Left lung (tissue), 10 donors: ENCODE measurements around the gene HOXB4. TPM values are rescaled to one million over a fixed set of nuclear protein-coding genes. Genes with fewer than 3 reads are reported as not detected.

Source experiments
- ATAC-seq: fragments of 200-7000 bp; cut with Tn5 transposase; one replicate; pipeline ENCODE4 v1.9.1; 2020; ENCODE audit warnings: moderate library complexity
- DNase-seq, 4 donors: peaks; one replicate each; pipeline ENCODE4 v3.0.0-alpha.2; 2013 to 2020
- H3K27ac ChIP-seq, 2 donors: fragments of 200-600 bp; sonication (generic) in 1 of 2; one replicate each; pipeline versions ENCODE4 v1.5.0 to v1.8.0; 2020 to 2021
- H3K27me3 ChIP-seq, 2 donors: fragments of 200-600 bp; sonication (generic) in 1 of 2; one replicate each; pipeline versions ENCODE4 v1.5.0 to v1.8.0; 2020 to 2021
- H3K36me3 ChIP-seq, 2 donors: fragments of 200-600 bp; sonication (generic) in 1 of 2; one replicate each; pipeline versions ENCODE4 v1.5.0 to v1.8.0; 2020 to 2021
- H3K4me1 ChIP-seq, 2 donors: fragments of 200-600 bp; one replicate each; pipeline ENCODE4 v1.8.0; 2021
- H3K4me3 ChIP-seq, 2 donors: fragments of 200-600 bp; sonication (generic) in 1 of 2; one replicate each; pipeline versions ENCODE4 v1.5.0 to v1.8.0; 2020 to 2021; ENCODE audit warnings: mild to moderate bottlenecking in 1 of 2
- H3K9me3 ChIP-seq, 2 donors: fragments of 200-600 bp; sonication (generic) in 1 of 2; one replicate each; pipeline versions ENCODE4 v1.5.0 to v1.8.0; 2020 to 2021
- CTCF ChIP-seq, 2 donors: fragments of 200-600 bp; sonication (generic) in 1 of 2; IDR thresholded peaks; one replicate each; pipeline versions ENCODE4 v1.5.0 to v1.8.0; 2021; ENCODE audit warnings: antibody characterized with exemption in 2 of 2
- intact Hi-C, 2 donors: fragments of 100-400 bp; cut with DNase I; formaldehyde crosslinking; loops; one replicate each; pipeline versions ENCODE4 v1.11.2 to v1.14.2; 2022
- polyA plus RNA-seq, 6 donors: library from polyadenylated mRNA; unstranded; fragments of 120-200 nt; gene quantifications; one replicate each; pipeline ENCODE4 v1.2.1, GENCODE V29; 2013; ENCODE audit not compliant: insufficient read length in 6 of 6
- total RNA-seq, 2 donors: library from RNA; stranded (reverse); fragmentation: NEBNext Ultra II Directional; extraction: Animal tissue kit (Norgen Biotek cat#: 25700); gene quantifications; one replicate each; pipeline ENCODE4 v1.2.1, GENCODE V29; 2021
- donor health status: DM: no; HTN: yes; CAD: no.
- donor health status: DM: no; HTN: no; CAD: no.

Gene HOXB4
- total and polyA plus RNA-seq, 8 donors: 4.5 to 19.0 (median 12.8) TPM

- no peak for DNase-seq
- no peak for ATAC-seq
- H3K27me3 ChIP-seq: peaks cover 55 to 100% of the 10 kb centered on the region in 2 donors
- no peak for TF ChIP-seq CTCF (IDR thresholded peaks at IDR 0.05)
- peaks cover 9 to 60% of the 10 kb centered on the region in 2 donors for H3K4me1 ChIP-seq
- peak overlapping the region; percentile 76 to 90 for H3K27ac ChIP-seq
- no peaks in the 10 kb centered on the region for H3K9me3 ChIP-seq
- H3K36me3 ChIP-seq: no peaks in the 10 kb centered on the region
- intact Hi-C loops: no loop called here
- H3K4me3 ChIP-seq: no peak overlapping the region
Measured at GRCh38 chr17:48588528-48588927, 10.4 kb upstream of the HOXB4 start.

- H3K4me1 ChIP-seq: peaks cover 8 to 56% of the 10 kb centered on the region in 2 donors
- no peak for TF ChIP-seq CTCF (IDR thresholded peaks at IDR 0.05)
- H3K36me3 ChIP-seq: no peaks in the 10 kb centered on the region
- intact Hi-C loops: no loop called here
- no peak for DNase-seq
- peaks cover 51 to 100% of the 10 kb centered on the region in 2 donors for H3K27me3 ChIP-seq
- H3K4me3 ChIP-seq: no peak overlapping the region
- ATAC-seq: no peak
- H3K27ac ChIP-seq: peak overlapping the region; percentile 76 to 90
- no peaks in the 10 kb centered on the region for H3K9me3 ChIP-seq
Measured at GRCh38 chr17:48588074-48588415, 9.9 kb upstream of the HOXB4 start.

GRCh38 chr17:48587276-48588073 is 9.3 kb upstream of the HOXB4 start:
- Histone ChIP-seq H3K9me3 (no peaks in the 10 kb centered on the region), H3K27ac (peak overlapping the region; percentile 76 to 90), H3K27me3 (peaks cover 52 to 100% of the 10 kb centered on the region in 2 donors), H3K4me1 (peaks cover 5 to 54% of the 10 kb centered on the region in 2 donors), H3K36me3 (no peaks in the 10 kb centered on the region), H3K4me3 (peak overlapping the region in 1 of 2 donors; percentile 1)
- DNase-seq: peak in 2 of 4 donors; percentile 60 to 81
- intact Hi-C loops: no loop called here
- ATAC-seq: no peak
- TF ChIP-seq CTCF (IDR thresholded peaks at IDR 0.05): no peak

- DNase-seq (no peak), ATAC-seq (peak; percentile 18)
- Histone ChIP-seq H3K4me3 (peak overlapping the region; percentile 36 to 62), H3K27me3 (peaks cover 52 to 100% of the 10 kb centered on the region in 2 donors), H3K9me3 (no peaks in the 10 kb centered on the region), H3K36me3 (no peaks in the 10 kb centered on the region), H3K27ac (peak overlapping the region; percentile 76 to 90), H3K4me1 (peaks cover 5 to 58% of the 10 kb centered on the region in 2 donors)
- intact Hi-C loops: no loop called here
- TF ChIP-seq CTCF (IDR thresholded peaks at IDR 0.05): no peak
Measured at GRCh38 chr17:48586355-48587258, 8.5 kb upstream of the HOXB4 start.
